ENCODE results near the gene CAPZA3.

- TF ChIP-seq, protein P1, sequence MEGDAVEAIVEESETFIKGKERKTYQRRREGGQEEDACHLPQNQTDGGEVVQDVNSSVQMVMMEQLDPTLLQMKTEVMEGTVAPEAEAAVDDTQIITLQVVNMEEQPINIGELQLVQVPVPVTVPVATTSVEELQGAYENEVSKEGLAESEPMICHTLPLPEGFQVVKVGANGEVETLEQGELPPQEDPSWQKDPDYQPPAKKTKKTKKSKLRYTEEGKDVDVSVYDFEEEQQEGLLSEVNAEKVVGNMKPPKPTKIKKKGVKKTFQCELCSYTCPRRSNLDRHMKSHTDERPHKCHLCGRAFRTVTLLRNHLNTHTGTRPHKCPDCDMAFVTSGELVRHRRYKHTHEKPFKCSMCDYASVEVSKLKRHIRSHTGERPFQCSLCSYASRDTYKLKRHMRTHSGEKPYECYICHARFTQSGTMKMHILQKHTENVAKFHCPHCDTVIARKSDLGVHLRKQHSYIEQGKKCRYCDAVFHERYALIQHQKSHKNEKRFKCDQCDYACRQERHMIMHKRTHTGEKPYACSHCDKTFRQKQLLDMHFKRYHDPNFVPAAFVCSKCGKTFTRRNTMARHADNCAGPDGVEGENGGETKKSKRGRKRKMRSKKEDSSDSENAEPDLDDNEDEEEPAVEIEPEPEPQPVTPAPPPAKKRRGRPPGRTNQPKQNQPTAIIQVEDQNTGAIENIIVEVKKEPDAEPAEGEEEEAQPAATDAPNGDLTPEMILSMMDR (conservative IDR thresholded peaks at IDR 0.05): no peak
- no peak for TF ChIP-seq ZFX (IDR thresholded peaks at IDR 0.05)
Measured at GRCh38 chr12:18690653-18691052, 47.3 kb upstream of the CAPZA3 start.

Data from C4-2B (cell line).